GM21526 (cell line): ENCODE measurements around the gene FSIP1.

Experiments
- ATAC-seq: cut with Tn5 transposase; IDR thresholded peaks from one replicate; pipeline ENCODE4 v1.9.1; 2021; ENCODE audit warnings: moderate library complexity; ENCODE audit not compliant: unreplicated experiment, low FRiP score

Gene FSIP1

DNA sequence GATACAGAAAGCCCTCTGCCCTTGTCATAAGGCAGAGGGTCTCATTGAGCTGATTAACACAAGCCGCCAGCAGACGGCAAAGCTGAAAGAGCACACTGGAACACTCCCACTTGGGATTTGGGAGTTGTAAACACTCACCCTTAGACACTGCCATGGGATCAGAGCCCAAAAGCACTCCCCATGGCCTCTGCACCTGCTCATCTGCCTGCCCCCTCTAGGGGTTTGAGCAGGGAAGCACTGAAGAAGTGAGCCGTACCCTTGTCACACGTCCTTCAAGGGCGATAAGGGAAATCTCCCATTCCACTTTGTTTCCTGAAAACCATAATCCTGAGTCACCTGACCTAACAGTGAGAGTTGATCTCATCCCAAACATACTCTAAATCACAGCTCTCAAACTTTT lies 14.7 kb downstream of the FSIP1 start:
- no peak for ATAC-seq

DNA sequence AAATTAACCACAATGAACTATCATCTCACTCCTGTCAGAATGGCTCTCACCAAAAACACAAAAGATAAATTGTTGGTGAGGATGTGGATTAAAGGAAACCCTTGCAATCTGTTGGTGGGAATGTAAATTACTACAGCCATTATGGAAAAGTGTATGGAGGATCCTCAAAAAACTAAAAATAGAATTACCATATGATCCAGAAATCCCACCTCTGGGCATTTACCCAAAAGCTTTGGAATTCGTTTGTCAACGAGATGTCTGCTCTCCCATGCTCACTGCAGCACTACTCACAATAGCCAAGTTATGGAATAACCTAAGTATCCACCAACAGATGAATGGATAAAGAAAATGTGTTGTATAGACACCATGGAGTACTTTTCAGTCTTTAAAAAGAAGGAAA lies 21.6 kb downstream of the FSIP1 start:
- no peak for ATAC-seq

DNA sequence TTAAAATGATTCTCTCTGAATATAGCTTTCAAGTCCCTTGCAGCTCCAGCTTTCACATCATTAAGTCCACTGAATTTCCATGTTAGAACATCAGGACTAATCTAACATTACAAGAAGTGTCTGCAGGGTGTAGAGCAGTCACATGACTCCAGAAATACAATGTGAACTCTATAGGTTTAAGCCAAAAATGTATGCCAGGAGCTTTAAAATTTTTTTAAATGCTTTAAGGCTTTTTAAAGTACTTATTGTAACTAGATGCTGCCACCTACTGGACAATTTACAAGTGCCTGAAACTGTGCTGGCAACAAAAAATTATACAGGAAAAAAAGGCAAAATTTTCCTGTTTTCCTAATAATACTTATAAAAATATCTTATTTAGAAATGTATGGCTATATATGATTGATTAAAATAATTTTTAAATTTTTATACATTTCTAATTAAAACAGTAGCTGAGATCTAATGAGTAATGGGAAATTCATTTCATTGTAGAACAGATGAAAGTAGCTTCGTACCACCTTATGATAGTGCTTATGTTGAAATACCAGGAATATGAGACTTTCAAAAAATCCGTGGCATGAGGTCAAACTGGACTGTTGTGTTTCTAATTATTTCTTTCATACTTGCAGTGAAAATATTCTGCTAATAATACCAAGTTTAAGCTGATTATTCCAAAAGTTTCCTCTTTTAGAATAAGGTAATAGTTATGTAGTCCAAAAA lies 25.7 kb downstream of the FSIP1 start:
- no peak for ATAC-seq

DNA sequence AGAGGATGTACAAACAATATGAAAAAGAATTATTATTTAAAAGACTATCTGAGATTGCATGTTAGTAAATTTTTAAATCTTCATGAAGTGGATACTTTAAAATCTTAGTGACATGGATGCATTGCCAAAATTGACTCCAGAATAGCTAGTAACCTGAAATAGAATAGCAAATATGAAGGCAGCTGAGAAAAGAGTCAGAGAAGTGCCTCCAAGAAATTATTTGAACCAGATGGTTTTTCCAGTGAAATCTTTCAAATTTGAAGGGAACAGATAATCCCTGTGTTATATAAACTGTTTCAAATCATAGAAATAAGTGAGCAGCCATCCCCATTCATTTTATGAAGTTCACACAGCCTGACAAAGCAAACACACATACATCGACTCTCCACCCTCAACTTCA lies 29.6 kb downstream of the FSIP1 start:
- no peak for ATAC-seq

DNA sequence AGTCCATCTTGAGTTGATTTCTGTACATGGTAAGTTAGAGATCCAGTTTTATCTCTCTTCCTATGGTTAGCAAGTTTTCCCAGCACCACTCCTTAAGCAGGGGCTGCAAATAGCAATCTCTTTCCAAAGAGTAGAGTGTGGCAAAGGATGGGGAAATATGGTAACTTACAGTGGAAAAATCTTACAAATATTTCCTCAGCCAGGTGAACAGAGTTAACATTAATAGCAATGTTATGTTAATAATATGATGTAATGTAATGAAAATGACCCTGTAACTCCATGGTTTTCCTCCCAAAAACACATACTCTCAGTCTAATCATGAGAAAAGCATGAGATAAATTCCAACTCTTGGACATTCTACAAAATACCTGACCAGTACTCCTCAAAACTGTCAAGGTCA lies 30.4 kb downstream of the FSIP1 start:
- no peak for ATAC-seq

DNA sequence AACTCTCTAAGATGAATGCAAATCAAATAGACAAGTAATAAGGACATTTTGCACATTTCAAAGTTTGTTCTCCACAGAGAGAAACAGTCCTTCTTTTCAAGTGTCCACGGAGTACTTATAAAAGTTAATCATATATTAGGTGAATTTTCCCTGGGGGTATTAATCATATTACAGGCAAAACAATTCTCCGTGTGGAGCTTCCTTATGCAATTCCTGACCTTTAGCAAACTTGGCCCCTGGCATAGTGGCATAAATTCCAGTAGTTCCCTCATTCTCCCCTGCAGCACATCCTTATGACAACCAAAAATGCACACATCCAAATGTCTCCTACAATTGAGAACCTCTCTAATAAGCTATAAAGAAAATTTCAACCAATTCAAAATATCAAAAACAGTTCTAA lies 34.4 kb downstream of the FSIP1 start:
- ATAC-seq: no peak

DNA sequence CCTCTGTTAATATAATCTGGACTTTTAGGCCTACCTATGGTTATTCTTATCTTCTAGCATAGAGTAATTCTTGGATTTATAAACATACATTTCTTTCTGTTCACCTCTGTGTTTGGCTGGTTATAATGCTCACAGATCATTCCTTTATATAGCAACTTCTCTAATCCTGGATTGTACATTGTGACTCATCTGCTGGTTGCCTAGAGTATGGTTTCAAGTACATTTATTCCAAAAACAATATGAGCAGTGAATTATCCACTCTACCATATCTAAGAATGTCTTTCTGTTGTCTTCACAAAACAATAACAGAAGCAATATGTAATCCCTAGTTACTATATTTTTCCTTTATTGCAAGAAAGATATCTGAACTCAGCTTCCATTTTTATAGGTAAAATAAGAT lies 35.3 kb downstream of the FSIP1 start:
- no peak for ATAC-seq

DNA sequence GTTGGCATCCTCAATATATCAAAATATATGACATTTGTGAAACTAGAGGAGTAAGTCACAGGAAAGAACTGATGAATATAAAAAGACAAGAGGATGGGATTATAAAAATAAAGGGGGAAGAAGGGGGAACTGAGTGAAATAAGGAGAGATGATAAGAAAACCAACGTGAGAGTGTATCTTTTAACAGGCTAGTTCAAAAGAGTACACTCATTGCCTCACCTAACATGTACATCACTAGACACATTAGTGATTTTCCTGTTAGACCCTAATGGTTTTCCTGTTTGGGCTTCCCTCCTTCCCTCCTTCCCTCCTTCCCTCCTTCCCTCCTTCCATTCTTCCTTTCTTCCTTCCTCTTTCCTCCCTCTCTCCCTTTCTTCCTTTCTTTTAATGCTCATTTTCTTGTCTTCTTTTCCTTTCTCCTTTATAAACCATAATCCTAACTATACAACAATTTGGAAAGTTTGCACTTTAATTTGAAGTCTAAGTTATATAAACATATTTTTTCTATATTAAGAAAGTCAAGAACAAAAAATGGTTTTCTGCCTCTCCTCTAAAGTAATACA lies 35.8 kb downstream of the FSIP1 start:
- no peak for ATAC-seq

DNA sequence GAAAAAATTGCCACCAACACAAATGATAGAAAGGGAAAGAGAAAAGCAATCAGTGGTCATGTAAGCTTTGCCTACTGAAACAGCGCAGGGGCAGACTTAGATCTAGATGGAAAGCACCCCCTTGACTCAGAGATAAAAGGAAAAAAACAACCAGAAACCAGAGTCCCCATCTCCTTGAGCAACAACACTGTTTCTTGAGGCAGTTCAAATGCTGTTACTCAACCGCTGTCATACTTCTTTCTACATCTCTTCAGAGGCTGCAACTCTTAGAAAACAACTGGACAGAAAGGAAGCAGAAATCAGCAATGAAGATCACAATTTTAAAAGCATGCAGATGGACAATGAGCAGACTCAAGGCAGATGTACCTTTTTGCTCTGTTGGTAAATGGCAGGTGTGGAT lies 36.5 kb downstream of the FSIP1 start:
- no peak for ATAC-seq

DNA sequence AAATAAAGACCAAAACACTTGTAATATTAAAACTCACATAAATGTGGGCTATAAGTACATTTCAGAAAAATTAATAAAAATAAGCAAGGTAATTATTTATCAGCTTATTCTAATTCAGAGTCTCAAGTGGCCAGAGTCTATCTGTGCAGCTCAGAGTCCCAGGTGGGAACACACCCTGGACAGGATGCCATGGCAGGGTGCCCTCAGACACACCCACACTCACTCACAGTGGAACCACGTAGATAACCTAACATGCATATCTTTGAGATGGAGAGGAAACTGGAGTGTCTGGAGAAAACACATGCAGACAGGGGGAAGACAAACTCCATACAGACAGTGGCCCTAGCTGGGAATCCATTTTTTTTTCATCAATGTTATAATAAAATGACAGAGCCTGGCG lies 37.2 kb downstream of the FSIP1 start:
- ATAC-seq: no peak

DNA sequence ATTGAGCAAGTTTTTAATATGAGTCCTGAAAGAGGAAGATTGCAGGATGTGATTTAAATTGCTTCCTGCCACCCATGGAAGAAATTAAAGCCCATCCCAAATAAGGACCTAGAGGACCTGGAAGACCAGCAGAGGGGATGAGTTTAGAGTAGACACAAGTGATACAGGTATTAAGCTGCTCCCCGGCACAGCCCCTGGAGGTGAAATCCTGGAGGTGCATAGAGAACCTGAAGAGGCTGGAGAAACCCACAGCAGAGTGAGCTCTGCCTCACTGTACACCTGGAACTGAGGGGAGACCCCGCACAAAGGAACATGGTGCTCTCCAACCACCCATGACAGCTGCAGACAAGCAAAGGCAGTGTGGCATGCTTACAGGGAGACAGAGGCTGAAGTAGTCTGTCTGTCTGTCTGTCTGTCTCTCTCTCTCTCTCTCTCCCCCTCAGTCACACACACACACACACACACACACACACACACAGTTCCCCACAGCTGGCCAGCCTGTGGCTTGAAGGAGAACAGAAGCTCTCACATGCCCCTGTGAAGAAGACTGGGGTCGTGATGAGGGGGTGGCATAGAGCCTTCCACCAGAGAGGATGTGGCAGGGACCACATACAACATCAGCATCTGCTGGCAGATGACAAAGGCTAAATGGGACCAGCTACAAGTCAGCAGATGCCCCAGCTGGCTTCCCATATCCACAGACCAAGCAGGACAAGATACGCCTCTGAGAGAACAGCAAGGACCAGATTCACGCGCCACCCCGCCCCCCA lies 38.1 kb downstream of the FSIP1 start:
- ATAC-seq: no peak

DNA sequence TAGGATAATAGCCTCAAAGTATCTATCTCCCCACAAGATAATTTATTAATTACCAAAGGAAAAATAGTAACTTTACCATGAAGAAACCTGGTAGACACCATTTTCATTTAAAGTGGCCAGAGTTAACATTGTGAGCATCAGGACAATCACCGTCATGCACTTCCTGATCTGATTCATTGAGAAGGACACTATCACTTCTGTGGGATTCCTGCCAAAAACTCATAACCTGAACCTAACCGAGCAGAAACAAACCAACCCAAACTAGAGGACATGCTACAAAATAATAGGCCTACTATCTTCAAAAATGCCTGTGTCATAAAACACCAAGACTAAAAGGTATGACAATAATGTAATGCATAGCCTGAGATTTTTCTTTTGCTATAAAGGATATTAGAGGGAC lies 39.0 kb downstream of the FSIP1 start:
- no peak for ATAC-seq

DNA sequence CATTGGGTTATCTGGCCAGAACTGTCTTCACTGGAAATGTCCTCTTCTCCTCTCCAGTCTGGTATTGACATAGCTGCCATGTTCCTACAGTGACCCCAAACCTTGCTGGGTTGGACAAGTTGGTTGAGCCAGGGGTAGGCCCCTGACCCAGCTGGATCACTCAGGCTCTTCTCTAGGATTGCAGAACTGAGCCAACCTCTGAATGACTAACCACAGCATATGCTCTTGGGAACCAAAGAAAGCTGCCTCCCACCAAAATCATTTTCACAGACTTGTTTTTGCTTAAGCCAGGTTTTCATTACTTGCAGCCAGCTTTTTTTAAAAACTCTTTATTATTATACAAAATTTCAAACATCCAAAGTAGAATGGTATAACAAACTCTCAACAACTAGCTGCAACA lies 41.4 kb downstream of the FSIP1 start:
- no peak for ATAC-seq

DNA sequence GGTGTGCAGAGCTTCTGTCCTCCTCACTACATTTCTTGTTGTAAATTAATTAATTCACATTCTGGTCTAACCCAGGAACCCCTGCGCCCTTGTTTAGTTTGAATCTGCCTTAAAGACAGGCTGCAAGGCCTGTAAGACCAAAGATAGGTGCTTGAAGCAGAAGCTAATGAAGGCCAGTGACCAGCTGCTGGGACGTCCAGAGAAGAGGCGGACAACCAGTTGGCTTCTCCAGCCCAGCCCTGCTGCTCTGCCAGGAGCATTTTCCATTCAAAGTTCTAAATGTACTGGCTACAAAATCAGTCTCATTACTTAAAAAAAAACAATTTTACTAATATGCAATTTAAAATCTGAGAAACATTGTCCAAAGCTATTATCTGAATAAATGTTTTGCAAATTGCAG lies 43.6 kb downstream of the FSIP1 start:
- ATAC-seq: no peak

DNA sequence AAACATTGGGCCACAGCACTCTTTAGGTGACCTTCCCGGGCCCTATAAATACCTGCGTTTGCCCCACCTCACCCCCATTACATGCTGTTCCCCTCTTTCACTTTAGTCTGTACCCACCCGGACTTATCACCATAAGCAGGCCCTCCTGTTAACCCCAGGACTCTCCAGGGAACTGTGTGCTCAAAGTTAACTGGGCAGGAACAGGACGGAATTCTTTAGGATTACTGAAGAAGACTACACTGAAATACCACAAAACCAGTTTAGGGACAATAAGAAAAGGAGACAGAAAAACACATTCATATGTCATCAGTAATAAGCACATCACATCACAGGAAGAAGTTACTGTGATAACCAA lies 45.5 kb downstream of the FSIP1 start:
- no peak for ATAC-seq

DNA sequence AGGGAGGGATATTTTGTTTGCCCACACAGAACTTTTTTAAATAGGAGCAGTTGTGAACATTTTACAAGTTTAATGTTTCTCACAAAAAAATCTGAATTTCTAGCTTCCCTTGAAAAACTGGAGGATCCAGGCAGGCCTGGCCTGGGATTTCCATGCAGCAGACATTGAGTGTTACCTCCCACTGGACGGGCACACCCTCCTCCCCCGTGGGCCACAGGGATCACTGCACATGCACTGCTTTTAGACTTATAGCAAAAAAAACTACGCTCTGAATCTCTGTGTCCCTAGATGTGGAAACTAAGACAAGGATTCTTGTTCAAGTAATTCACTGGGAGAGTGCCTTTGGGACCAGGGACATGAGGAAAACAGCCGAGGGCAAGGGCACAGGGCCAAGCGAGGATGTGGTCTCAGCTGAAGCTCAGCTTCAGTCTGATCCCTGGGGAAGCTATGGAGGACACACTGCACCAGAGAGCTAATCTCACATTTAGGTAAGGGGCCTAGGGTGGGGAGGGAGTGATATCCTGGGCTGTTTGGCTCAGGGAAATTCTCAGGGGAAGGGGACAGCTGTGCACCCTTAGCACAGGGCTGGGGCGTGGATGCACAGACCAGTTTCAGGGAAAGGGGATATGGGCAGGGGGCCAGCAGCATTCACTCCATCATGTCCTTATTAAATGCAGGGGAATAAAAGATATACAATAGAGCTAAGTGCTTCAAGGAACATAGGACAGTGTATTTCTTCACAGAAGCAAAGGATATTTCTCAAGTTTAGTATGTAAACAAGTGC lies 46.0 kb downstream of the FSIP1 start:
- ATAC-seq: no peak

DNA sequence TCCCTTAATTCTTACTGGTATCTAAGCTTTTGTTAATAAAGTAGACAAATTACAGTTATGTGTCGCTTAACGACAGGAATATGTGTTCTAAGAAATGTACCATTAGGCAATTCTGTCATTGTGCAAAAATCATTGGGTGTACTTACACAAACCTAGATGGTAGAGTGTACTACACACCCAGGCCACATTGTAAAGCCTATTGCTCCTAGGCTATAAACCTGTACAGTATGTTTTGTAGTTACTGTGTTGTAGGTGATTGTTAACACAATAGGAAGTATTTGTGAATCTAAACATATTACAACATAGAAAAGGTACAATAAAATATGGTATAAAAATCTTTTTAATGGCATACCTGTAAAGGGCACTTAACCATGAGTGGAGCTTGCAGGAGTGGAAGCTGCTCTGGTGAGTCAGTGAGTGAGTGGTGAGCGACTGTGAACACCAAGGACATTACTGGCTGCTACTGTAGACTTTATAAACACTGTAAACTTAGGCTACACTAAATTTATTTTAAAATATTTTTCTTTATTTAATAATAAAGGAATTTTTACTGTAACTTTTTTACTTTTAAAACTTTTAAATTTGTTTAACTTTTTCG lies 47.4 kb downstream of the FSIP1 start:
- no peak for ATAC-seq

DNA sequence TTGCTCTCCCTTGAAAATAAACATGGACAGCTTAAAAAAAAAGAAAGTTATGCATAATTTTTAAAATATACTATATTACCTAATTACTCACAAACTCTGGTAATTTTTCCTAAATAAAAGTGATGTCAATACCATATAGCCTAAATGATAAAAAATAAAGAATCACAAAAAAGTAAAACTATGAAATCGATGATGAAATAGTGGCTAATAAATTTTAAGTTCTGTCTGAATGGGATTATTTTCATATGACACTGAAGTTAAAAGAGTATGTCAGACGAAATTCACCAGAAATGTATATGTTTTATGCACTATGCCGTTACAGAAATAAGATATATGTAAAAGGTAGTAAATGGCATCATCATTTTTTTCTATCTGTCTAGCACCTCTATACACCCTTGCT lies 51.4 kb downstream of the FSIP1 start:
- no peak for ATAC-seq

DNA sequence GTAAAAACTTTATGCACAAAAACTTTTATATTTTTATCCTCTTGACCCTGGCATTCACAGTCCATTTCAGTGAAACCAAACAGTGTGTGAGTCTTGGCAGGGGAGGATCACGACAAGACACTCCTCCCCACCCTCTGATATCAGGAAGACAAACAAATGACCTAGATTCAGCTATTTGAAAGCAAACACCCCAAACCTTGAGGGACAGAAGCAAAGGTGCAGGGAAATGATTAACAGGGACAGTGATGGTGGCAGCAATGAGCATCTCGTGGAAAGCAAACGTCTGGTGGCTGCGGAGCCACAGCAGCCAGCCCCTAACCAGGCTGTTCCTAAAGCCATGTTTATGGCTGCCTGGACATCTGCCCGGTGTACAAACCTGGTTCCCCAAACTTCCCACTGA lies 52.1 kb downstream of the FSIP1 start:
- ATAC-seq: no peak

DNA sequence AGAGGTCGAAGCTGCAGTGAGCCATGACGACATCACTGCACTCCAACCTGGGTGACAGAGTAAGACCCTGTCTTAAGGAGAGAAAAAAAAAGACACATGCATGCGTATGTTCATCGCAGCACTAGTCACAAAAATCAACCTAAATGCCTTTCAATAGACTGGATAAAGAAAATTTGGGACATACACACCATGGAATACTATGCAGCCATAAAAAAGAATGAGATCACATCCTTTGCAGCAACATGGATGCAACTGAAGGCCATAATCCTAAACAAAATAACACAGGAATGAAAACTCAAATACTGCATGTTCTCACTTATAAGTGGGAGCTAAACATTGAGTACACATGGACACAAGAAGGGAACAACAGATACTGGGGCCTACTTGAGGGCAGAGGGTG lies 53.1 kb downstream of the FSIP1 start:
- no peak for ATAC-seq

DNA sequence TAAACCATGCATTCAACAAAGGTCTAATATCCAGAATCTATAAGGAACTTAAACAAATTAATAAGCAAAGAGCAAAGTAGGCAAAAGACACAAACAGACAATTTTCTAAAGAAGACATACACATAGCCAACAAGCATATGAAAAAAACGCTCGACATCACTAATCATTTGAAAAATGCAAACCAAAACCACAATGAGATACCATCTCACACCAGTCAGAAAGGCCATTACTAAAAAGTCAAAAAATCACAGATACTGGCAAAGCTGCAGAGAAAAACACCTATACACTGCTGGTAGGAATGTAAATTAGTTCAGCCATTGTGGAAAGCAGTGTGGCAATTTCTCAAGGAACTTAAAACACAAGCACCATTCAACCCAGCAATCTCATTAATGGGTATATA lies 53.8 kb downstream of the FSIP1 start:
- ATAC-seq: no peak
